ENCODE results near the gene IGSF3. TPM values are rescaled to one million over a fixed set of nuclear protein-coding genes. Genes with fewer than 3 reads are reported as not detected.

The IGSF3 gene
- total and polyA plus RNA-seq, 2 of the 8 experiments (the other 6 are each of a cell fraction or from before 2014, with no cell fraction given) = 30.0 to 32.2 TPM

DNA sequence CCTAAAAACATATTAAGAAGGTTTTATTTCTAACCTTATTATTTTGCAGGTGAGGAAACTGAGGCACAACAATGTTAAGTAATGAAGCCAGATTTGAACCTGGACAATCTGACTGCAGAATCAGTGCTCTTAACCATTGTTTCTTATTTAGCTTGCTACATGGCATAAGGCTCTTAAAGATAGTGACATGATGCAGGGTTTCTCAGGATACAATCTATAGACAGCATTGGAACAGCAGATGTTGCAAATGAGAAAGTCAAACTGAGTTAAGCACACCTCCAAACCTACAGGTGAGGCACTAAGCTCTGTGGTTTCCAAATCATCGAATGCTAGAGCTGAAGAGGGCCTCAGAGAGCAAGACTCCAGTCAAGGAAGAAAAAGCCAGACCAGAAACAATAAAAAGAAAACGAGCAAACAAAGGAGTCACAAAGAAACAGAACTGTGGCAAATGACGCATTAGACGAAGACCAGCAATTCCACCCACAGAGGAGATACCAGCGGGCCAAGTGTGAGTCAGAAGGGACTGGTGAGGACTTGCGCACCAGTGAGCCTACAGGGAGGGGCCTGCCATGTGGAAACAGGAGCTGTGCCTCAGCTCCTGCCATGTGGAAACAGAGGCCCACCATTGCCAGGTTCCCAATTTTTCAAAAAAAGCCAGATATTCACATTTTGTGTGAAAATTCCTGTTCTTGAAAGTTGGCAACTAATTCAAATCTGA lies 111.1 kb downstream of the IGSF3 start:
- ChIA-PET CTCF (ENCODE audit: partially characterized antibody) (interaction anchor here (1.0 to 1.3 kb wide), 2 partner anchors 10 to 13 kb away, joined by 3 read pairs; no protein-coding TSS in a partner anchor), POLR2A (ENCODE audit: partially characterized antibody) (no interaction called here)
- H3K4me2 ChIP-seq (ENCODE audit: insufficient read depth in 1 of 2, low read depth in 2 of 2, low read length in 2 of 2) = no peak overlapping the region
- H2BK12ac ChIP-seq (ENCODE audit: low read depth, low read length) = no peak overlapping the region
- peak overlapping the region; percentile 9 for H3K4ac ChIP-seq (replicated peaks; ENCODE audit: insufficient read length, low read depth, low read length)
- no peak overlapping the region for H3K18ac ChIP-seq (ENCODE audit: extremely low read depth, low read length)
- FAIRE-seq (no peak), DNase-seq (ENCODE audit: low read depth in 1 of 2, low spot score in 2 of 2) (no peak)
- no peak overlapping the region for H3K23ac ChIP-seq (ENCODE audit: insufficient read length)
- no peak overlapping the region for H2BK15ac ChIP-seq (ENCODE audit: low read length)
- H3K27me3 ChIP-seq (replicated peaks in 1 of 4; ENCODE audit: control insufficient read depth in 3 of 4, extremely low read depth in 1 of 4, insufficient read depth in 3 of 4, low read length in 3 of 4) = no peaks in the 10 kb centered on the region
- no peaks in the 10 kb centered on the region for H3K23me2 ChIP-seq (ENCODE audit: low read depth, low read length)
- H3K9me3 ChIP-seq (ENCODE audit: insufficient read depth in 2 of 2, low read depth in 1 of 2, low read length in 1 of 2) = no peaks in the 10 kb centered on the region
- no peak overlapping the region for H3K4me3 ChIP-seq (ENCODE audit: extremely low read depth in 1 of 4, insufficient read depth in 2 of 4, low read depth in 3 of 4, low read length in 4 of 4)
- peaks cover 0 to 7% (median 3%) of the 10 kb centered on the region in 4 experiments; a peak in 3 of 7 replicates for H3K4me1 ChIP-seq (replicated peaks in 1 of 4; ENCODE audit: control insufficient read depth in 3 of 4, insufficient read depth in 4 of 4, low read length in 3 of 4)
- H2AFZ ChIP-seq (ENCODE audit: low read length) = no peak overlapping the region
- H2BK120ac ChIP-seq (replicated peaks; ENCODE audit: low read depth, low read length) = no peak overlapping the region
- no peak overlapping the region for H2BK20ac ChIP-seq (ENCODE audit: low read length)
- H4K8ac ChIP-seq (ENCODE audit: extremely low read depth, insufficient read depth, low read length) = no peak overlapping the region
- H3K79me2 ChIP-seq (ENCODE audit: control insufficient read depth in 1 of 2, insufficient read depth in 2 of 2, low read length in 2 of 2) = no peaks in the 10 kb centered on the region; a peak in 1 of 4 replicates
- H3K56ac ChIP-seq (replicated peaks; ENCODE audit: insufficient read length, low read depth, low read length) = no peak overlapping the region
- 93% methylated on average over 6 of the region's 6 CpGs; no CpG with 5 or more reads in 1 of the 2 experiments for WGBS, 2 experiments (ENCODE audit: extremely low coverage in 1 of 2, insufficient coverage in 1 of 2, insufficient read length in 1 of 2, insufficient replicate concordance in 2 of 2, low coverage in 1 of 2, low lambda C conversion rate in 2 of 2, missing lambda C conversion rate in 1 of 2)
- H4K20me1 ChIP-seq (replicated peaks in 1 of 2; ENCODE audit: control insufficient read depth in 1 of 2, insufficient read depth in 2 of 2, low read length in 2 of 2) = no peaks in the 10 kb centered on the region
- H2AK5ac ChIP-seq (ENCODE audit: low read depth, low read length) = no peak overlapping the region
- no peaks in the 10 kb centered on the region for H3K36me3 ChIP-seq (ENCODE audit: control insufficient read depth in 2 of 4, insufficient read depth in 4 of 4, low read length in 3 of 4)
- no peaks in the 10 kb centered on the region; the same call in 1 of the 2 replicates for H3K79me1 ChIP-seq (ENCODE audit: low read depth, low read length)
- no peak overlapping the region for H4K91ac ChIP-seq (replicated peaks; ENCODE audit: insufficient read length, low read length)
- H3K9ac ChIP-seq (replicated peaks in 1 of 4; ENCODE audit: extremely low read depth in 1 of 4, low read depth in 3 of 4, low read length in 3 of 4) = no peak overlapping the region
- H3K14ac ChIP-seq (ENCODE audit: insufficient read length) = no peak overlapping the region
- no peak overlapping the region for H4K5ac ChIP-seq (ENCODE audit: insufficient read length, low read depth, low read length)
- no peak overlapping the region for H2BK5ac ChIP-seq (ENCODE audit: low read depth, low read length)
- no peak overlapping the region for H3K27ac ChIP-seq (ENCODE audit: low read depth, low read length)
- TF ChIP-seq SP1 (IDR thresholded peaks at IDR 0.05; ENCODE audit: low read depth, low read length) (no peak), HDAC2 (IDR thresholded peaks at IDR 0.05; ENCODE audit: borderline replicate concordance in 1 of 2, low read depth in 2 of 2, low read length in 2 of 2) (no peak), NANOG (IDR thresholded peaks at IDR 0.05; ENCODE audit: insufficient read depth, low read depth, low read length, poor library complexity, severe bottlenecking) (no peak), RAD21 (IDR thresholded peaks at IDR 0.05 in 1 of 2, conservative IDR thresholded peaks at IDR 0.05 in 1 of 2; ENCODE audit: low read depth in 2 of 2, low read length in 2 of 2) (no peak), TEAD4 (IDR thresholded peaks at IDR 0.05; ENCODE audit: low read depth, low read length) (no peak), GTF2F1 (IDR thresholded peaks at IDR 0.05; ENCODE audit: borderline replicate concordance, low read depth, low read length) (no peak), TBP (IDR thresholded peaks at IDR 0.05; ENCODE audit: low read depth, low read length) (no peak), CHD1 (IDR thresholded peaks at IDR 0.05; ENCODE audit: low read depth, low read length) (no peak), EGR1 (IDR thresholded peaks at IDR 0.05; ENCODE audit: borderline replicate concordance, low read depth, low read length) (no peak), KDM4A (IDR thresholded peaks at IDR 0.05; ENCODE audit: low read depth, low read length, severe bottlenecking) (no peak)
- TF ChIP-seq, protein P1, sequence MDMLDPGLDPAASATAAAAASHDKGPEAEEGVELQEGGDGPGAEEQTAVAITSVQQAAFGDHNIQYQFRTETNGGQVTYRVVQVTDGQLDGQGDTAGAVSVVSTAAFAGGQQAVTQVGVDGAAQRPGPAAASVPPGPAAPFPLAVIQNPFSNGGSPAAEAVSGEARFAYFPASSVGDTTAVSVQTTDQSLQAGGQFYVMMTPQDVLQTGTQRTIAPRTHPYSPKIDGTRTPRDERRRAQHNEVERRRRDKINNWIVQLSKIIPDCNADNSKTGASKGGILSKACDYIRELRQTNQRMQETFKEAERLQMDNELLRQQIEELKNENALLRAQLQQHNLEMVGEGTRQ (IDR thresholded peaks at IDR 0.05; ENCODE audit: low read length) = no peak

Data from H1 (cell line).